Esophagus squamous epithelium (tissue), 4 donors: ENCODE data around the gene WNK2.

ENCODE experiments used
- CTCF ChIP-seq, 6 experiments: fragments of 450-650 bp in 4 of 6; fragments of 200-600 bp in 2 of 6; sonication (generic) in 2 of 6; IDR thresholded peaks; one replicate each; pipeline ENCODE4 v1.5.1; 2016 to 2019; ENCODE audit warnings: antibody characterized with exemption in 6 of 6, mild to moderate bottlenecking in 4 of 6, moderate library complexity in 4 of 6
- POLR2A ChIP-seq, 4 donors: fragments of 450-650 bp; IDR thresholded peaks; one replicate each; pipeline ENCODE4 v1.6.1; 2017; ENCODE audit warnings: antibody characterized with exemption in 4 of 4, mild to moderate bottlenecking in 4 of 4, moderate library complexity in 3 of 4

- TF ChIP-seq POLR2A (IDR thresholded peaks at IDR 0.05) (no peak), CTCF (IDR thresholded peaks at IDR 0.05) (no peak)
Measured at GRCh38 chr9:93254806-93255493, 71.0 kb downstream of the WNK2 start.
